GM19463 (cell line): Measurements from ENCODE around the gene IFI30.

Source experiments
- ATAC-seq: cut with Tn5 transposase; IDR thresholded peaks from one replicate; pipeline ENCODE4 v1.9.1; 2021; ENCODE audit warnings: mild to moderate bottlenecking, moderate library complexity; ENCODE audit not compliant: unreplicated experiment

The IFI30 gene

GRCh38 chr19:18223860-18224524 lies 50.4 kb downstream of the IFI30 start:
- ATAC-seq = no peak

- ATAC-seq = peak; percentile 91
Measured at GRCh38 chr19:18224525-18225354, 51.1 kb downstream of the IFI30 start.

DNA sequence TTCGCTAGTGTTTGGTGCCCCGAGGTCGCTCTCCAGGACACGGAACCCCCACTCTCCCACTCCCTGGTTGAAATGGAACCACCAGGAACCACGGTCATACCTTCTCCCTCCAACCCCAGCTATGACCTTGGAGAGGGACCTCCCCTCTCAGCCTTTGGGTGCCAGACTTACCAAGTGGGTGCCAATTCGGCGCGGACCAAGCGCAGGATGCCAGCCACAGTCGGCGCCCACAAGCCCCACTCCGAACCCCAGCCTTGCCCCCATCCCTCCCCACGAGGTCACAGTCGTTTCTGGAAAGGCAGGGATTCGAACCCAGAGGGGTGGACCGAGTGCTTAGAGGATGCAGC lies 51.7 kb downstream of the IFI30 start:
- no peak for ATAC-seq

DNA sequence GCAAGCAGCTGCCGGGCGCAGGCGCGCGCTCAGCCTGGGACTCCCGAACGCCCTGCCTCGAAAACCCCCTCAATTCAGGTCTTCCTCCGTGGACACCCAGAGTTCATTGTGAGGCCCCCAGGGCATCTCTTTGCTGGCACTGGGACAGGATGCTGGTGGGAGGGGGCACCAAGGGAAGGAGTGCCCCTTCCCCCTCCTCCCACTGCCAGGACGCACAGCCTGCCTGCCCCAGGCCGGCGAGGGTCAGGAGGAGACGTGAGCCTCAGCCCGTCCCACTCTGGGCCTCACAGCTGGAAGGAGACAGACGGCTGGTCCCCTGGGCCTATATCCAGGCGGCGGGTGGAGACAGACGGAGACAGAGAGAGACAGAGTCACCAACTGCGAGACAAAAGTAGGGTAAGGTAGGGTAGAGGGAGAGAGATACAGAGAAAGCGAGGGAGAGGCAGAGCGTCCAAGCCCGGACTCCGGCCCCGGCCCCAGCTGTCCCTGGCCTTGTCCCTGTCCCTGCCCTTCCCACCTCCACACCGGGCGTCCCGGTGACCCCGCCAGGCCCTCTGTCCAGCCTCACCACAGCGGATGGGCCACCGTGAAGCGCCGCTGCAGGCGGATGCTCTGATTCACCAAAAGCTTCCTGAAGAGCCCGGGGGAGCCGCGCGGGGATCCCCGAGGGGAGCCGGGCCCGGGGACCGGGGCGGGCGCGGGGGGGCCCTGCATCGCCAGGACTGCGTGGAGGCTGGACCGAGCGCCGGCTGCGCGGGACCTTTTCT lies 52.3 kb downstream of the IFI30 start, which contains the start of gene PDE4C:
TSS of gene PDE4C (minus strand) at position 737 of the 767 bp plus-strand sequence. CDS start at position 714, 23 bp downstream.
- no peak for ATAC-seq

DNA sequence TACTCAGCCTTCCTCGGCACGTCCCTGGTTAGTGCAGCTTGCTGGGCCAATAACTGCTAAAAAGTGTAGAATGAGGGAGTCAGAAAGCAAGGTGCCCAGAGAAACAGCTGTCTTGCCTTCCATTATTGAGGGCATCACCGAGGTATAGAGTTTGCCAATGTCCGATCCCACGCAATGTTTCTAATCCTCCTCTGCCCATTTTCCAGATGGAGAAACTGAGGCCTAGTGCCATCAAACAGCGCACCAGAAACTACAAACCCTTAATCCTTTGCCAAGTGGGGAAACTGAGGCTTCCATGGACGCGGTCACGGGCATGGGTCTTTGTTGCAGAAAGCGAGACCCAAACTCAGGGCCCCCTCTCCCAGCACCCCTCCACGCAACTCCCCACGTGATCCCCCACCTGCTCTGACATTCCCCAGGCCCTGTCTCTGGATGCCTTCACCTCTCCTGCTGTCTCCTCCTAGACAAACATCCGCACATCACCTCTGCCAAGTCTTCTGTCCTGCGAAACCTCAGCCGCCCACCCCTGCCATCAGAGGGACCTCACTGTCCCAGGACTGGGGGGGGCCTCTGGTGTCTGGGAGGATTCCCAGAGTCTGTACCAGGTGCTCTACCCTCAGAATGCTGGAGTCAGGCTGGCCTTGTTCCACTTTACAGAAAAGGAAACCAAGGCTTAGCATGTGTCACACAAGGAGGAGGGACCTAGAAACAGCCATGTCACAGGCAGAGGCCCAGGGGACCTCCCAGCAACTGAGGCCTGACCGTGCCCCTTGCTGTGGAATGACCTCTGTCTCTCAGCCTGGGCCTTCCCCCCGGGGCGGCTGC lies 53.6 kb downstream of the IFI30 start:
- no peak for ATAC-seq
